ENCODE results near the gene TUBB4B.

DNA sequence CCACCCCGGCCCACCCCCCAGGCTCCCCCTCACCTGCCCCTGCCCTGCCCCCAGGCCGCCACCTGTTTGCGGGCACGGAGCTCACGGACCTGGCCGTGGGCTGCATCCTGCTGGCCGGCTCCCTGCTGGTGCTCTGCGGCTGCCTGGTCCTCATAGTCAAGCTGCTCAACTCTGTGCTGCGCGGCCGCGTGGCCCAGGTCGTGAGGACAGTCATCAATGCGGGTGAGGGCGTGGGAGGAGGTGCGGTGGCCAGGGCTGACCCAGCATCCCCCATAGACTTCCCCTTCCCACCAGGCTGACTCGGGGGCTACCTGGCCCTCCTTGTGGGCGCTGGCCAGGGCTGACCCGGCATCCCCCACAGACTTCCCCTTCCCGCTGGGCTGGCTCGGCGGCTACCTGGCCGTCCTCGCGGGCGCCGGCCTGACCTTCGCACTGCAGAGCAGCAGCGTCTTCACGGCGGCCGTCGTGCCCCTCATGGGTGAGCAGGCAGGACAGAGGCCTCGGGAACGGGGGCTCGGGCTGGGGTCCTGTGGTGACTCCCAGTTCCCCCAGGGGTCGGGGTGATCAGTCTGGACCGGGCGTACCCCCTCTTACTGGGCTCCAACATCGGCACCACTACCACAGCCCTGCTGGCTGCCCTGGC, 6.9 kb upstream of the TUBB4B start:
- TF ChIP-seq, protein P1, sequence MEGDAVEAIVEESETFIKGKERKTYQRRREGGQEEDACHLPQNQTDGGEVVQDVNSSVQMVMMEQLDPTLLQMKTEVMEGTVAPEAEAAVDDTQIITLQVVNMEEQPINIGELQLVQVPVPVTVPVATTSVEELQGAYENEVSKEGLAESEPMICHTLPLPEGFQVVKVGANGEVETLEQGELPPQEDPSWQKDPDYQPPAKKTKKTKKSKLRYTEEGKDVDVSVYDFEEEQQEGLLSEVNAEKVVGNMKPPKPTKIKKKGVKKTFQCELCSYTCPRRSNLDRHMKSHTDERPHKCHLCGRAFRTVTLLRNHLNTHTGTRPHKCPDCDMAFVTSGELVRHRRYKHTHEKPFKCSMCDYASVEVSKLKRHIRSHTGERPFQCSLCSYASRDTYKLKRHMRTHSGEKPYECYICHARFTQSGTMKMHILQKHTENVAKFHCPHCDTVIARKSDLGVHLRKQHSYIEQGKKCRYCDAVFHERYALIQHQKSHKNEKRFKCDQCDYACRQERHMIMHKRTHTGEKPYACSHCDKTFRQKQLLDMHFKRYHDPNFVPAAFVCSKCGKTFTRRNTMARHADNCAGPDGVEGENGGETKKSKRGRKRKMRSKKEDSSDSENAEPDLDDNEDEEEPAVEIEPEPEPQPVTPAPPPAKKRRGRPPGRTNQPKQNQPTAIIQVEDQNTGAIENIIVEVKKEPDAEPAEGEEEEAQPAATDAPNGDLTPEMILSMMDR (IDR thresholded peaks at IDR 0.05): no peak
- no peak for TF ChIP-seq POLR2A (IDR thresholded peaks at IDR 0.05)
